H1 (cell line): ENCODE data around the gene IL36RN. TPM values are rescaled to one million over a fixed set of nuclear protein-coding genes. Genes with fewer than 3 reads are reported as not detected.

Experiments used
- CTCF ChIA-PET: fragments of 300-600 bp; sonication (Branson Sonifier 250); formaldehyde crosslinking; loops from one replicate; lab custom pipeline; 2021; ENCODE audit not compliant: partially characterized antibody; lab: Charles Lee
- POLR2A ChIA-PET: fragments of 300-600 bp; sonication (Branson Sonifier 250); formaldehyde crosslinking; loops from one replicate; lab custom pipeline; 2021; ENCODE audit warnings: inconsistent platforms; ENCODE audit not compliant: partially characterized antibody; lab: Charles Lee
- DNase-seq, 2 experiments: peaks; one replicate each; pipeline versions ENCODE4 v3.0.0 to v3.0.0-alpha.2; 2010 to 2022; ENCODE audit warnings: low spot score in 2 of 2, low read depth in 1 of 2, mixed read lengths in 1 of 2
- FAIRE-seq: peaks from 2 replicates; lab custom pipeline; 2011; peaks lifted over from hg19 to GRCh38; lab: Jason Lieb, UNC
- H2AFZ ChIP-seq: 2 replicates; pipeline ENCODE4 v1.8.1; 2012; ENCODE audit warnings: low read length, inconsistent platforms
- H2AK5ac ChIP-seq: 2 replicates; pipeline ENCODE4 v1.6.1; 2013; ENCODE audit warnings: low read depth, low read length
- H2BK120ac ChIP-seq: replicated peaks from 2 replicates; pipeline ENCODE3; 2013; ENCODE audit warnings: low read depth, low read length, inconsistent platforms
- H2BK12ac ChIP-seq: 2 replicates; pipeline ENCODE4 v1.6.1; 2013; ENCODE audit warnings: low read depth, low read length
- H2BK15ac ChIP-seq: 2 replicates; pipeline ENCODE4 v1.6.1; 2013; ENCODE audit warnings: low read length
- H2BK20ac ChIP-seq: 2 replicates; pipeline ENCODE4 v1.6.1; 2013; ENCODE audit warnings: low read length
- H2BK5ac ChIP-seq: 2 replicates; pipeline ENCODE4 v1.6.1; 2013; ENCODE audit warnings: low read depth, low read length
- H3K14ac ChIP-seq: 2 replicates; pipeline ENCODE4 v1.6.1; 2013; ENCODE audit warnings: inconsistent platforms; ENCODE audit not compliant: insufficient read length
- H3K18ac ChIP-seq: 2 replicates; pipeline ENCODE4 v1.6.1; 2013; ENCODE audit warnings: low read length; ENCODE audit errors: extremely low read depth
- H3K23ac ChIP-seq: 2 replicates; pipeline ENCODE4 v1.6.1; 2013; ENCODE audit warnings: inconsistent platforms; ENCODE audit not compliant: insufficient read length
- H3K23me2 ChIP-seq: 2 replicates; pipeline ENCODE4 v1.6.1; 2013; ENCODE audit warnings: low read depth, low read length
- H3K27ac ChIP-seq: 2 replicates; pipeline ENCODE4 v1.6.1; 2011; ENCODE audit warnings: low read depth, low read length, inconsistent platforms
- H3K27me3 ChIP-seq, 4 experiments: replicated peaks in 1 of 4; 1 replicate in 1 of 4; 2 replicates in 3 of 4; pipeline versions ENCODE4 v1.6.1 to v1.8.1; 2011 to 2013; ENCODE audit warnings: low read length in 3 of 4, mild to moderate bottlenecking in 3 of 4, inconsistent platforms in 2 of 4, mixed read lengths in 2 of 4, moderate library complexity in 1 of 4; ENCODE audit not compliant: control insufficient read depth in 3 of 4, insufficient read depth in 3 of 4; ENCODE audit errors: extremely low read depth in 1 of 4
- H3K36me3 ChIP-seq, 4 experiments: 2 replicates each; pipeline versions ENCODE4 v1.6.1 to v1.8.1; 2011 to 2013; ENCODE audit warnings: mild to moderate bottlenecking in 4 of 4, low read length in 3 of 4, moderate library complexity in 2 of 4, control low read depth in 1 of 4, inconsistent platforms in 1 of 4; ENCODE audit not compliant: insufficient read depth in 4 of 4, control insufficient read depth in 2 of 4
- H3K4ac ChIP-seq: replicated peaks from 2 replicates; pipeline ENCODE3; 2013; ENCODE audit warnings: low read length, low read depth, mixed read lengths, inconsistent platforms; ENCODE audit not compliant: insufficient read length
- H3K4me1 ChIP-seq, 4 experiments: replicated peaks in 1 of 4; 1 replicate in 1 of 4; 2 replicates in 3 of 4; pipeline versions ENCODE4 v1.6.1 to v1.8.1; 2011 to 2013; ENCODE audit warnings: low read length in 3 of 4, inconsistent platforms in 2 of 4, mixed read lengths in 1 of 4; ENCODE audit not compliant: insufficient read depth in 4 of 4, control insufficient read depth in 3 of 4
- H3K4me2 ChIP-seq, 2 experiments: 2 replicates each; pipeline versions ENCODE4 v1.6.1 to v1.8.1; 2011 to 2013; ENCODE audit warnings: low read depth in 2 of 2, low read length in 2 of 2, control low read depth in 1 of 2, inconsistent platforms in 1 of 2, mild to moderate bottlenecking in 1 of 2; ENCODE audit not compliant: insufficient read depth in 1 of 2
- H3K4me3 ChIP-seq, 4 experiments: fragments of 200-600, 300-600 bp in 1 of 4; sonication (generic), shearing (Covaris generic), sonication (Bioruptor Twin) in 1 of 4; 2 replicates each; pipeline versions ENCODE4 v1.5.1 to v1.8.1; 2011 to 2016; ENCODE audit warnings: low read length in 4 of 4, low read depth in 3 of 4, control low read depth in 2 of 4, inconsistent platforms in 2 of 4, mild to moderate bottlenecking in 2 of 4, mixed read lengths in 1 of 4, moderate library complexity in 1 of 4; ENCODE audit not compliant: insufficient read depth in 2 of 4; ENCODE audit errors: extremely low read depth in 1 of 4
- H3K56ac ChIP-seq: replicated peaks from 2 replicates; pipeline ENCODE3; 2013; ENCODE audit warnings: low read depth, mild to moderate bottlenecking, mixed read lengths, low read length, inconsistent platforms; ENCODE audit not compliant: insufficient read length
- H3K79me1 ChIP-seq: 2 replicates; pipeline ENCODE4 v1.6.1; 2013; ENCODE audit warnings: low read depth, low read length, control low read depth
- H3K79me2 ChIP-seq, 2 experiments: 2 replicates each; pipeline versions ENCODE4 v1.6.1 to v1.8.1; 2012 to 2013; ENCODE audit warnings: low read length in 2 of 2, mild to moderate bottlenecking in 2 of 2, inconsistent platforms in 1 of 2; ENCODE audit not compliant: insufficient read depth in 2 of 2, control insufficient read depth in 1 of 2
- H3K9ac ChIP-seq, 4 experiments: replicated peaks in 1 of 4; 1 replicate in 1 of 4; 2 replicates in 3 of 4; pipeline versions ENCODE4 v1.6.1 to v1.8.1; 2011 to 2013; ENCODE audit warnings: low read depth in 3 of 4, low read length in 3 of 4, control low read depth in 2 of 4, mild to moderate bottlenecking in 2 of 4, moderate library complexity in 2 of 4, inconsistent platforms in 1 of 4; ENCODE audit errors: extremely low read depth in 1 of 4
- H3K9me3 ChIP-seq, 2 experiments: 2 replicates each; pipeline versions ENCODE4 v1.6.1 to v1.8.1; 2012 to 2013; ENCODE audit warnings: mild to moderate bottlenecking in 2 of 2, moderate library complexity in 2 of 2, control low read depth in 1 of 2, inconsistent platforms in 1 of 2, low read depth in 1 of 2, low read length in 1 of 2, mixed read lengths in 1 of 2; ENCODE audit not compliant: insufficient read depth in 2 of 2
- H4K20me1 ChIP-seq, 2 experiments: replicated peaks in 1 of 2; 2 replicates each; pipeline versions ENCODE3 to v1.8.1; 2011 to 2013; ENCODE audit warnings: inconsistent platforms in 2 of 2, low read length in 2 of 2, mild to moderate bottlenecking in 1 of 2; ENCODE audit not compliant: insufficient read depth in 2 of 2, control insufficient read depth in 1 of 2
- H4K5ac ChIP-seq: 2 replicates; pipeline ENCODE4 v1.6.1; 2013; ENCODE audit warnings: low read length, low read depth, mixed read lengths, inconsistent platforms; ENCODE audit not compliant: insufficient read length
- H4K8ac ChIP-seq: 2 replicates; pipeline ENCODE4 v1.8.0; 2013; ENCODE audit warnings: mild to moderate bottlenecking, moderate library complexity, low read length, inconsistent platforms; ENCODE audit not compliant: insufficient read depth; ENCODE audit errors: extremely low read depth
- H4K91ac ChIP-seq: replicated peaks from 2 replicates; pipeline ENCODE3; 2013; ENCODE audit warnings: low read length, mixed read lengths, inconsistent platforms; ENCODE audit not compliant: insufficient read length
- BRCA1 ChIP-seq: IDR thresholded peaks from 2 replicates; pipeline ENCODE4 v1.6.1; 2012; ENCODE audit warnings: low read depth, low read length, improper control_type of control experiment
- CBX5 ChIP-seq: fragments of 300-800, 300-1000 bp; sonication (generic); IDR thresholded peaks from 2 replicates; pipeline ENCODE4 v1.7.1; 2016; ENCODE audit warnings: antibody characterized with exemption, low read length, low read depth
- CBX8 ChIP-seq: fragments of 300-800, 300-1000 bp; sonication (generic); IDR thresholded peaks from 2 replicates; pipeline ENCODE4 v1.7.1; 2016; ENCODE audit warnings: low read depth, low read length, borderline replicate concordance
- CEBPB ChIP-seq: IDR thresholded peaks from 2 replicates; pipeline ENCODE4 v1.6.1; 2012; ENCODE audit warnings: low read depth, low read length
- CTCF ChIP-seq, 3 experiments: IDR thresholded peaks; 1 replicate in 2 of 3; 2 replicates in 1 of 3; pipeline versions ENCODE4 v1.5.1 to v1.6.1; 2011; ENCODE audit warnings: low read length in 3 of 3, mild to moderate bottlenecking in 3 of 3, inconsistent platforms in 2 of 3, low read depth in 1 of 3, moderate library complexity in 1 of 3; ENCODE audit not compliant: insufficient read depth in 1 of 3; ENCODE audit errors: control extremely low read depth in 1 of 3
- JUND ChIP-seq: IDR thresholded peaks from 2 replicates; pipeline ENCODE4 v1.6.1; 2011; ENCODE audit warnings: mild to moderate bottlenecking, improper control_type of control experiment, low read length
- NRF1 ChIP-seq: IDR thresholded peaks from 2 replicates; pipeline ENCODE4 v1.6.1; 2011; ENCODE audit warnings: mild to moderate bottlenecking, low read depth, low read length, improper control_type of control experiment
- POLR2AphosphoS5 ChIP-seq: IDR thresholded peaks from 2 replicates; pipeline ENCODE4 v1.6.1; 2011; ENCODE audit warnings: low read depth, low read length
- RFX5 ChIP-seq: IDR thresholded peaks from 2 replicates; pipeline ENCODE4 v1.6.1; 2011; ENCODE audit warnings: low read depth, low read length, improper control_type of control experiment, borderline replicate concordance
- SIX5 ChIP-seq: IDR thresholded peaks from 2 replicates; pipeline ENCODE4 v1.6.1; 2011; ENCODE audit warnings: mild to moderate bottlenecking, low read depth, low read length
- SRF ChIP-seq: IDR thresholded peaks from 2 replicates; pipeline ENCODE4 v1.6.1; 2011; ENCODE audit warnings: mild to moderate bottlenecking, low read depth, low read length, moderate library complexity
- YY1 ChIP-seq: IDR thresholded peaks from 2 replicates; pipeline ENCODE4 v1.6.1; 2011; ENCODE audit warnings: low read depth, mild to moderate bottlenecking, low read length
- ZNF274 ChIP-seq: IDR thresholded peaks from 2 replicates; pipeline ENCODE4 v1.7.0; 2012; ENCODE audit warnings: low read length, borderline replicate concordance; ENCODE audit errors: extremely low read depth
- WGBS, 2 experiments: shearing (Covaris generic) in 1 of 2; methylation state at CpG; one replicate each; pipeline versions ENCODE4 v1.1.6 to v1.1.7; 2013 to 2015; ENCODE audit warnings: low lambda C conversion rate in 2 of 2, mixed read lengths in 2 of 2, inconsistent platforms in 1 of 2, low coverage in 1 of 2, missing lambda C conversion rate in 1 of 2; ENCODE audit not compliant: insufficient replicate concordance in 2 of 2, insufficient coverage in 1 of 2, insufficient read length in 1 of 2; ENCODE audit errors: extremely low coverage in 1 of 2, missing lambda C conversion rate in 1 of 2; 5-methylcytosine and 5-hydroxymethylcytosine counted together
- polyA plus RNA-seq, 7 experiments: library from polyadenylated mRNA; depleted of rRNA in 3 of 7; stranded (reverse) in 5 of 7; unstranded in 2 of 7; fragments of >200 nt in 5 of 7; fragments of 200-250 nt in 2 of 7; gene quantifications; 1 replicate in 5 of 7; 2 replicates in 1 of 7; 4 replicates in 1 of 7; pipeline versions ENCODE4 v1.2.1 to v1.2.3, GENCODE V29; 2011 to 2013; ENCODE audit warnings: missing spikeins in 2 of 7, mixed read lengths in 2 of 7
- total RNA-seq: library from RNA; stranded (reverse); fragmentation: NEBNext Ultra II Directional; extraction: Animal tissue kit (Norgen Biotek cat#: 25700); gene quantifications from 2 replicates; pipeline ENCODE4 v1.2.1, GENCODE V29; 2021

The IL36RN gene
- total and polyA plus RNA-seq, 2 of the 8 experiments (the other 6 are each of a cell fraction or from before 2014, with no cell fraction given), result not detected

DNA sequence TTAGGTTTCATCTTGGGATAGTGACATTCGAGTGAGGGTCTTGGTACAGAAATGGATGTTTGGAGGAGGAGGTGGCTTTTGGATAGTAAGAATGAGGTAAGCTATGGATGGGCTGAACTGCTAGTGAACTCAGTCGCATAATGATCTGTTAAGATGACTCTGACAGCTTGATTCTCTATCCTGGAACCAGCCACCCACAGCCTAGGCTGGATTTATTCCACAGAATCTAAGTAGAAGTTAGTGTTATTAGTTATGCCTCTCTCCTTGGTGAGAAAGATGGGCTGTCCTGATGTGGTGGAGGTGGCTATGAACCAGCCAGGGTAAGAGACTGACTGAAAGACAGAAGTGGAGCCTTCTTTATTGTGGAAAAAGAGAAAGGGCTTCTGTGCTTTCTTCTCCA, 31.3 kb upstream of the IL36RN start:
- ChIA-PET CTCF (interaction anchor here (1.3 to 1.7 kb wide), 2 partner anchors 42 to 68 kb away, joined by 3 to 7 read pairs; no protein-coding TSS in a partner anchor), POLR2A (no interaction called here)
- no peaks in the 10 kb centered on the region for H3K79me2 ChIP-seq
- no peak for DNase-seq
- H2BK15ac ChIP-seq, result no peak overlapping the region
- no peak overlapping the region for H3K14ac ChIP-seq
- H3K23me2 ChIP-seq, result no peaks in the 10 kb centered on the region
- FAIRE-seq, result no peak
- peak overlapping the region in 1 of 2 experiments; percentile 53; a peak in 2 of 4 replicates for H3K4me2 ChIP-seq
- no peak overlapping the region for H2BK12ac ChIP-seq
- no peak overlapping the region for H2BK5ac ChIP-seq
- H3K9ac ChIP-seq, result no peak overlapping the region
- H4K5ac ChIP-seq, result no peak overlapping the region
- H4K91ac ChIP-seq, result no peak overlapping the region
- no peaks in the 10 kb centered on the region for H4K20me1 ChIP-seq
- no peaks in the 10 kb centered on the region for H3K9me3 ChIP-seq
- no peak overlapping the region for H3K23ac ChIP-seq
- H2AFZ ChIP-seq, result no peak overlapping the region
- peaks cover 0 to 6% (median 3%) of the 10 kb centered on the region in 4 experiments; a peak in 3 of 7 replicates for H3K4me1 ChIP-seq
- H4K8ac ChIP-seq, result no peak overlapping the region
- H3K27me3 ChIP-seq, result no peaks in the 10 kb centered on the region
- no peak overlapping the region for H2AK5ac ChIP-seq
- no peak overlapping the region for H3K4ac ChIP-seq
- H2BK120ac ChIP-seq, result no peak overlapping the region
- no peak overlapping the region for H3K18ac ChIP-seq
- no peak overlapping the region for H3K56ac ChIP-seq
- 75% methylated on average over 2 of the region's 2 CpGs; no CpG with 5 or more reads in 1 of the 2 experiments for WGBS, 2 experiments
- no peaks in the 10 kb centered on the region for H3K79me1 ChIP-seq
- no peak overlapping the region for H2BK20ac ChIP-seq
- H3K4me3 ChIP-seq, result no peak overlapping the region
- H3K27ac ChIP-seq, result no peak overlapping the region
- no peaks in the 10 kb centered on the region for H3K36me3 ChIP-seq
- TF ChIP-seq CTCF (IDR thresholded peaks at IDR 0.05; ENCODE audit: control extremely low read depth in 1 of 3, insufficient read depth in 1 of 3, low read depth in 1 of 3, low read length in 3 of 3) (no peak), BRCA1 (no peak), SRF (no peak), RFX5 (no peak), CEBPB (no peak), SIX5 (no peak), NRF1 (no peak), JUND (no peak), ZNF274 (no peak), POLR2AphosphoS5 (no peak), CBX8 (no peak), YY1 (no peak), CBX5 (no peak)
